DND-41 (cell line): ENCODE results near the gene TMEM132D.

Source experiments
- CTCF ChIP-seq: IDR thresholded peaks from 2 replicates; pipeline ENCODE4 v1.5.1; 2012; ENCODE audit warnings: borderline replicate concordance, low read length, moderate library complexity, mild to moderate bottlenecking; ENCODE audit not compliant: poor library complexity, severe bottlenecking; ENCODE audit errors: extremely low read depth
- EZH2 ChIP-seq: IDR thresholded peaks from 3 replicates; pipeline ENCODE4 v1.6.1; 2012; ENCODE audit warnings: borderline replicate concordance, low read depth, mild to moderate bottlenecking, moderate library complexity, low read length, inconsistent platforms; ENCODE audit not compliant: severe bottlenecking

- TF ChIP-seq CTCF (no peak), EZH2 (no peak)
These were observed 342.5 kb downstream of the TMEM132D start for GRCh38 chr12:129561304-129561703.
